AG08396 (cell line): ENCODE results near the gene MEGF11.

Experiments
- DNase-seq: peaks from one replicate; pipeline ENCODE4 v3.0.0; 2012; ENCODE audit warnings: low spot score, mixed read lengths

The MEGF11 gene

GRCh38 chr15:65969865-65970816, 283.4 kb downstream of the MEGF11 start:
- DNase-seq: no peak

- DNase-seq: no peak
These were observed 285.0 kb downstream of the MEGF11 start for GRCh38 chr15:65968511-65968910.

- DNase-seq: no peak
These were observed 288.6 kb downstream of the MEGF11 start for GRCh38 chr15:65964792-65965433.

DNA sequence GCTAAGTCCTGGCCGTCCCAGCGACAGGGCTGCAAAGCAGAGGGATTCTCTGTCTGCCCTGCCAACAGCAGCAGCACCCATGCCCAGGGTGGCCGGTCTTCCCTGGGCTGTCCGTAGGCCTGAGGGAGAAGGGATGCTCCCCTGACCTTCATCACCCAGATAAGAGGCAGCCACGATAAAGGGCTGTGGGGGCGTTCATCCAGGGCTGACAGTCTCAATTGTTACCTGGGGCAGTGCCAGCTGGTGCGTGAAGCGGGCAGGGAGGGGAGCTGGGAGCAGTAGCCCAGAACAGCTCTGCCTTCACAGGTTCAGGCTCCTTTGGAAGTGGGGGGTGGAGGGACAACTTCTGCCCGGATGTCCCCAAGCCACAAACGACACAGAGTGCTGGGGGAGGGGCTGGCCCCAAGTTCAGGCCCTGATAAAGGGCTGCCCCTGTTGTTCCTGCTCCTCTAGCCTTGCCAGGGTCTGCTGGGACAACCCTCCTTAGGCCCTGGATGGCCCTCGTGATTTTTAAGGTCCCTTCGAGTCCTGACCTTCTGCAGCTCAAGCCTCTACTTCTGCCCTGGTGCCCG, 289.6 kb downstream of the MEGF11 start:
- no peak for DNase-seq

DNA sequence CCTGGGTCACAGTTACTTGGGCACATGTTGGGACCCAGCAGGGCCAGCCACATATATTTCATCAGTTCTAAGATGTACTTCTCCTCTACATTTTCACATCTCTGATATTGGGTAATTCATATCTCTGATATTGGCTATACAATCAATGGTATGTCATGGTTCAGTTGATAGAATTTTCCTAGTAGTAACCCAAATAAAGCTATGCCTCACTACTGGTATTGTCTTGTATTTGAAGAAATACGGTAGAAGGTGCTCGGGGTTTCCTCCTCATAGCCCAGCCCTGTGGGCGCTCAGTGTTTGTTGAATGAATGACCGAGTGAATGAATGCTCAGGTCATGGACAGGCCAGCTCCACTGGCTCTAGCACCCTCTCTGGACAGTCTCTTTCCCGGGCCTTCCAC, 290.2 kb downstream of the MEGF11 start:
- DNase-seq: no peak

DNA sequence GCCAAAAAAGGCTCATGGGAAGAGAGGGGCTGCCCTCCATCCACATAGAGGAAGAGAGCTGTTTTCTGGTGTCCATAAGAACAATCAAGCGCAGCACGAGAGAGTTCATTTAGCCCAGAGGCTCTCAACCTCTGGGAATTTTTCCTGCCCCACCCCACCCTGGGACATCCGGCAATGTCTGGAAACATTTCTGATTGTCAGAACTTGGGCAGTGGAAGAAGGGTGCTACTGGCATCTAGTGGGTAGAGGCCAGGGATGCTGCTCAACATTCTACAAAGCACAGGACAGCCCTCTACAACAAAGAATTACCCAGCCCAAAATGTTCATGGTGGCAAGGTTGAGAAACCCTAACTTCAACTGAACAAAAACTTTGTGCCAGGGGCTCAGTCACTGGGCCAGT, 291.4 kb downstream of the MEGF11 start:
- DNase-seq: no peak

DNA sequence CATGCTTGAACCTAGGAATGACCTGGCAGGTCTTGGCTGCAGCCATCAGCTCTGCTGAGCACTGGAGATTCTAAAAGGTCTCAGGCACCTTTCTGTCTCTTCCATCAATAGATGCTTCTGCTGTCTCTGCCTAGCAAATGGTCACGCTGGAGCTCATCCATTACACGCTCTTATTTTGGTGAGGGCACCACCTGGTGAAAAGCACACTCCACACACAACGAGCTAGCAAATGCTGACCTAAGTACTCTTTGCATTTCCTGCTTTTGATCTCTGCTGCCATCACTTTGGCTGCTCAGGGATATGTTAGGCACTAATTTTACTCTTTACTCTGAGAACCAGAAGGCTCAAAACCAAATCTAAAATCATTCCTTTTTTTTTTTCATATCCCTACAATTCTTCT, 293.0 kb downstream of the MEGF11 start:
- DNase-seq: no peak

- no peak for DNase-seq
These were observed 294.7 kb downstream of the MEGF11 start for GRCh38 chr15:65958835-65959234.

DNA sequence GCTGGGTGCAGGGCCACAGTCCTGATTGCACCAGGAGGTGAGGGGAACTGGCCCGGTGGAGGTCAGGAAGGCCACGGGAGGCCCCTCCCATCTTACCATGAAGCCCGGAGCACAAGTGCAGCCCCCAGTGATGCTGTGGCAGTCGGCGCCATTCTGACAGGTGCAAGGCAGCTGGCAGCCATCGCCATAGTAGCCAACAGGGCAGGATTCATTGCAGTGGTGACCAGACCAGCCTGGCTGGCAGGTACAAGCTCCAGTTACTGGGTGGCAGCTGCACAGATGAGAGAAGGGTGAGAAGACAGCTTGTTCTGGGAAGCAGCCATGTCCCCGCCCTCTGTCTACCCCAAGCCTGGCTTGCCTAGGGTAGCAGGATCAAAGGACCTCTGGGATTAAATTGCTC, 296.1 kb downstream of the MEGF11 start:
- DNase-seq: no peak

DNA sequence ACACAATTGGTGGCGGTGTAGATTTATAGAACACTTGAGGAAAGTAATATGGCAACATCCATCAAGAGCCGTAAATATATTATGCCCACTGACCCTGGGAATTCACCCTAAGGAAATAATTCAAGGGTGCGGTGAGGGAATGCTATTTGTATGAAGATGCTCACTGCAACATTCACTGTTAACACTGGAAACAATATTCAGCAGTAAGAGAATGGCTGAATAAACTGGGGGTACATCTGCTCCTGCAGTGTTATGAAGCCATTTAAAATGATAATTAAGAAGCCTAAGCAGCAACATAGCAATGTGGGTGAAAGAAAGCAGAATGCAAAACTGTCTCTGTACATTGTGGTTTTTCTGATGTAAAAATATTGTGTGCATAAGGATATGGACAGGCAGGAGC, 296.7 kb downstream of the MEGF11 start:
- no peak for DNase-seq

- DNase-seq: no peak
These were observed 297.2 kb downstream of the MEGF11 start for GRCh38 chr15:65956307-65956706.

- DNase-seq: no peak
These were observed 299.2 kb downstream of the MEGF11 start for GRCh38 chr15:65954289-65954741.

DNA sequence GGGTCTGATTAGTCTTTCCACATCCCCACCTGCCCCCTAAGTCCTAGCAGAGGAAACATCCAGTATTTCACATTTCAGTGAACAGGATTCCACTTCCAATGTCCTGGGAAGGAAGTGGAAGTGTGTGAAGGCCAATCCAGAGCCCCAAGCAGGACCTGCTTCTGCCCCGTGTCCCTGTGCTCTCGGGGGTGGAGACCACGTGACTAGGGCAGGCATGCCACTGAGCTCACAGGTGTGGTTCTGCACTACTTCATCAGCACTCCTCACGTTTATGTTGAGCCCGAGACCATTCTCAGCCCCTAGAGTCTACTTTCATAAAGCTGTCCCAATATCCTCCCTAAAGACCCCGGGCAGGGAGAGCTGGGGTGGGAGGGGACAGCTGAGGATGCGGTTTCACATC, 299.9 kb downstream of the MEGF11 start:
- no peak for DNase-seq

DNA sequence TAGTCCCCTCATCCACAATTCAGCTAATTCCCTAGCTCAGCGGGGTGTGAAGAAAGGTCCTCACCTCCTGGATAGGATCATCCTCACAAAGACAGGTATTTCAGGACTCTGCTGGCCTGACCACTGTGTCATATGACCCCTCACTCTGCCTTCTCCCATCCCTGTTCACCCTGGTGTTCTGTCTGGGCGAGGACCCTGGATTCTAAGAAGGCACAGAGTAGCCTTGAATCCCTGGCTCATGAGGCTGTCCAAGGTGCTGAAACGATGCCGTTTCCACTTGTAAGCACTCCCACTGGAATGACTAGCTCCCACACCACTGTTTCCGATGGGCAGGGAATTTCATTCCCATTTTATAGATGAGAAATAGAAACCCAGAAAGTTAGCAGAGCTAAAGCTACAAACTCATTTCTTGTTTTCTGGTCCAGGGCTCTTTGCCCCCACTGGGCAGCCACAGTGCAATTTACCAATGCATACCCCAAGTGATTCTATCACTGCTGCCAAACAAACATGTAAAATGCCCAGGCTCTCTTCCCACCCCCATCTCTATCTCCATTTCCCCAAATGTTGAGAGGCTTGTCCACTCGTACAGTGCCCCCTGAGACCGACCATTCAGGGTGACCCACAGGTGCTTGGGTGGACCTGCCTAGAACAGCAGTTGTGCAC, 301.0 kb downstream of the MEGF11 start:
- peak; percentile 71 for DNase-seq

- DNase-seq: no peak
These were observed 302.5 kb downstream of the MEGF11 start for GRCh38 chr15:65951007-65951406.

- no peak for DNase-seq
These were observed 304.1 kb downstream of the MEGF11 start for GRCh38 chr15:65949491-65949890.

GRCh38 chr15:65949011-65949410, 304.5 kb downstream of the MEGF11 start:
- DNase-seq: no peak

DNA sequence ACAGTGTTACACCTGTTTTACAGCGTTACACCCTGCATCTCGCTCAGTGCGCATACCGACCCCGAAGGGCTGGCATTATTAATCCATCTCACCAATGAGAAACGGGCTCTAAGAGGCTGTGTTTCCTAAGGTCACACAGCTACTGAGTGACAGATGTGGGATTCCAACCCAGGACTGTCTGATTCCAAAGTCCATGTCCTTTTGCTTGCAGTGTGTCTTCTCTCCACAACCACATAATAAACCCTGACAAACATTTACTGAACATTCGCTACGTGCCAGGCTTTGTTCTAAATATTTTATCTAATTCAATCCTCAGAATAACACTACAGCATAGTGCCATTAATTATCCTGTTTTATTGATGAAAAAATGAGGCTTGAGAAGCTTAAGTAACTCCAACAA, 305.2 kb downstream of the MEGF11 start:
- no peak for DNase-seq

DNA sequence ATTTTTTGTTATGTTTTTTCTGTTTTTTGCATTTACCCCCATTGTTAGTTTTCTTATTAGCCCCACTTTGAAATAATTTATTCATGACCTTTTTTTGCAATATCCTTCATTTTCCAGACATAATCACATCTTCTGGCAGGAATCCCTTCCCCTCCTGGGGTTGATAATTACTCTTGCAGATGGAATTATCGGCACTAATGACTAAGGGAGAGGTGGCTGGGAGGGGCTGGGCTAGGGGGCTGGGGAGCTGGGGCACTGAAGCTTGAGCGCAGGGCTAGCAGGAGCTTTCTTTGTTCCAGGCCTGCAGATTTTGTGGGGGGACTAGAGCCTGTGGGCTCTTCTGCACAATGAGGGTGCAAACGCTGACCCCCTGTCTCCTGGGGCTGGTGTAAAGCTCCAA, 306.5 kb downstream of the MEGF11 start:
- no peak for DNase-seq

DNA sequence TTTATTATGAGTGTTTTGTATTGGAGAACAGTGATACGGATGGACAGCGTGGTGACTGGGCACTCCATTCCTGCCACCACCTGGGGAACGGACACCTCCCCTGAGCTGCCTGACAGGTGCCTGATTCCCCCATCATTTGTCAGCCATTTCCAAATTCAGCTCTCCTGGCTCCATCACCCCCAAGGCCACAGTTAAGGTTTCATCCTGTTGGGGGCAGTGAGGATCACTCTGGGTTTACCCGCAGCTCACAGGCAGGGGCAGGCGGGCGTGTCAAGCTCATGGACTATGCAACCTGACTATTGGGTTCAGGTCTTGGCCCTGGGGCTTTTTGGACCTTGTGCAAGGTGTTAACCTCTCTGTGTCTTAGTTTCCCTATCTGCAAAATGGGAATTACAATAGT, 307.9 kb downstream of the MEGF11 start:
- no peak for DNase-seq

DNA sequence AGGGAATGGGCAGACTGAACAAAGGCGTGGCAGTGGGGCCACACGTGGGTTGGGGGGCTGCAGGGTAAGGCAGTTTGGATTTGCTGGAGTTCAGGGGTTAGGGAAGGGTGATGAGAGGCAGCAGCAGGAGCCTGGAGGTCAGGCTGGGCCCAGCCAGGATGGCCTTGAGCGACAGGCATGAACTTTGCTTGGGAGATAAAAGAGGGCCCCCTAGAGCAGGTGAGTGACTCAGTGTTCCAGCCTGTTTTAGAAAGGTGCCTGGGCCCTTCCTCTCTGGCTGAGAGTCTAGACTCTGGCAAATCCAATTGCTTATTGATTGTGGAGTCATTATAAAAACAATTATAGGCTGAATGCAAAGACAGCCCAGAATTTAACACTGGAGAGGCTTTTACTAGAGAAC, 309.1 kb downstream of the MEGF11 start:
- DNase-seq: no peak

DNA sequence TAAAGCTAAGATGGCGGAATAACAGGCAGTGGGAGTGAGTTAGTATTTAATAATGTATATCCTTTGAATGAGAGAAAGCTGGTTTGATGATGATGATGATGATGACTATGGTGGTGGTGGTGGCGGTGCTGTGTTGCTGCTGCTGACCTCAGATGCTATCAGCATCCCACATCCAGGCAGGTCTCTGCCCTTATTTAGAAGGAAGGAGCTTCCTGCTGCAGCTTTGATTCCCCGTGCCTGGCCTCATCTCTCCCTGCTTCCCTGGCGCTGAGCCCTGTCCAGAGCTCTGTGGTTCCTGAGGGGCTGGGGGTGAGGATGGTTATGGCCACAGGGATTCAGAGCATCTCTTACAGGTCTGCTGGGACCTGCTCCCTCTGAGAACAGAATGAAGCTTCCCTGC, 311.1 kb downstream of the MEGF11 start:
- DNase-seq: no peak

DNA sequence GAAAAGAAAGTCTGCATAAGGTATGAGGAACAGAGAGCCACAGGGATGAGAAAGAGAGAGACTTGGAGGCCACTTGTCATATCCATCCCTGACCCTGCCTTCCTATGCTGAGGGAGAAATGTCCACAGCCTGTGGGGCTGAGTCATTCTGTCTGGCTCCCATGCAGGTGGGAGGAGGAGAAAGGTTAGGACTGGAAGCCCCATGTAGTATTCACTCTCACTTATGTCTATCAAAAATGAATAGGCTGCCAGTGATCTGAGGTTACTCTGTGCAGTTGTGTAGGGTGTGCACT, 313.0 kb downstream of the MEGF11 start:
- DNase-seq: no peak
